A549 (cell line): ENCODE measurements around the gene NFU1. TPM values are rescaled to one million over a fixed set of nuclear protein-coding genes. Genes with fewer than 3 reads are reported as not detected.

ENCODE experiments used
- ATAC-seq, 2 experiments: fragments of 200-7000 bp in 1 of 2; fragments of >200 bp in 1 of 2; cut with Nextera tagmentation in 1 of 2; cut with Tn5 transposase in 1 of 2; 3 replicates each; pipeline versions ENCODE4 v1.8.0 to v1.9.1; 2018 to 2020; ENCODE audit warnings: mild to moderate bottlenecking in 1 of 2, moderate library complexity in 1 of 2
- CTCF ChIA-PET: fragments of 300-600 bp; sonication (Branson Sonifier 250); formaldehyde crosslinking; extraction: SDS; loops from one replicate; lab custom pipeline; 2021; ENCODE audit warnings: antibody characterized with exemption, inconsistent platforms; lab: Yijun Ruan, JAX
- POLR2A ChIA-PET: fragments of 350-600 bp; formaldehyde crosslinking; extraction: SDS; loops from one replicate; lab custom pipeline; 2021; ENCODE audit warnings: antibody characterized with exemption, inconsistent platforms; lab: Yijun Ruan, JAX
- DNase-seq, 2 experiments: peaks; one replicate each; pipeline versions ENCODE4 v3.0.0 to v3.0.0-alpha.2; 2011 to 2016; ENCODE audit warnings: low read depth in 1 of 2, low spot score in 1 of 2
- FAIRE-seq: peaks from 2 replicates; lab custom pipeline; 2011; peaks lifted over from hg19 to GRCh38; lab: Jason Lieb, UNC
- H3K27ac ChIP-seq, 2 experiments: fragments of >200 bp; sonication (Bioruptor Twin); formaldehyde crosslinking; 3 replicates each; pipeline ENCODE4 v1.5.1; 2016 to 2017
- H3K4me1 ChIP-seq: fragments of >200 bp; sonication (Bioruptor Twin); formaldehyde crosslinking; 3 replicates; pipeline ENCODE4 v1.6.1; 2016
- H3K4me2 ChIP-seq: fragments of >200 bp; sonication (Bioruptor Twin); formaldehyde crosslinking; 3 replicates; pipeline ENCODE4 v1.6.1; 2016
- H3K4me3 ChIP-seq: fragments of >200 bp; sonication (Bioruptor Twin); formaldehyde crosslinking; 3 replicates; pipeline ENCODE4 v1.5.1; 2016
- H3K9me3 ChIP-seq: fragments of >200 bp; sonication (Bioruptor Twin); formaldehyde crosslinking; 3 replicates; pipeline ENCODE4 v1.6.1; 2016
- BCL3 ChIP-seq: fragments of >200 bp; sonication (Bioruptor Twin); formaldehyde crosslinking; IDR thresholded peaks from 3 replicates; pipeline ENCODE4 v1.6.1; 2016
- CHD4 ChIP-seq: fragments of 200-600 bp; sonication (generic); IDR thresholded peaks from 2 replicates; pipeline ENCODE4 v1.6.1; 2016; ENCODE audit warnings: antibody characterized with exemption, mild to moderate bottlenecking, borderline replicate concordance
- CTCF ChIP-seq: fragments of >200 bp; sonication (Bioruptor Twin); formaldehyde crosslinking; IDR thresholded peaks from 3 replicates; pipeline ENCODE4 v1.5.1; 2016
- E2F6 ChIP-seq: IDR thresholded peaks from 2 replicates; pipeline ENCODE4 v1.6.1; 2012; ENCODE audit warnings: low read depth, borderline replicate concordance
- EHMT2 ChIP-seq: fragments of 200-600 bp; sonication (generic); IDR thresholded peaks from 2 replicates; pipeline ENCODE4 v1.6.1; 2016; ENCODE audit warnings: antibody characterized with exemption, low read depth, mild to moderate bottlenecking, moderate library complexity
- ELK1 ChIP-seq: fragments of 150-350 bp; IDR thresholded peaks from 2 replicates; pipeline ENCODE4 v1.6.1; 2014; ENCODE audit warnings: low read depth, mild to moderate bottlenecking, low read length
- ESRRA ChIP-seq: fragments of 150-350 bp; IDR thresholded peaks from 2 replicates; pipeline ENCODE4 v1.6.1; 2014; ENCODE audit warnings: mild to moderate bottlenecking, low read length, borderline replicate concordance
- FOSB ChIP-seq: fragments of 250-450 bp; sonication (Bioruptor Pico); IDR thresholded peaks from 2 replicates; pipeline ENCODE4 v1.5.0; 2020; ENCODE audit warnings: mild to moderate bottlenecking, moderate library complexity
- FOSL2 ChIP-seq, 2 experiments: fragments of 450-650 bp in 1 of 2; fragments of >200 bp in 1 of 2; sonication (Bioruptor Twin) in 1 of 2; formaldehyde crosslinking; IDR thresholded peaks; 2 replicates each; pipeline versions ENCODE4 v1.5.0 to v1.6.1; 2016 to 2020; ENCODE audit warnings: mild to moderate bottlenecking in 1 of 2, moderate library complexity in 1 of 2
- HEYL ChIP-seq: fragments of 250-450 bp; sonication (Bioruptor Pico); IDR thresholded peaks from 2 replicates; pipeline ENCODE4 v1.8.0; 2021; ENCODE audit warnings: mild to moderate bottlenecking, moderate library complexity
- HOXB5 ChIP-seq: fragments of 250-450 bp; sonication (Bioruptor Pico); IDR thresholded peaks from 2 replicates; pipeline ENCODE4 v1.5.0; 2020; ENCODE audit warnings: mild to moderate bottlenecking, moderate library complexity
- JUN ChIP-seq, 2 experiments: fragments of >200 bp; sonication (Bioruptor Twin); formaldehyde crosslinking; IDR thresholded peaks; 2 replicates in 1 of 2; 3 replicates in 1 of 2; pipeline ENCODE4 v1.6.1; 2016 to 2017
- JUNB ChIP-seq: fragments of >200 bp; sonication (Bioruptor Twin); formaldehyde crosslinking; IDR thresholded peaks from 2 replicates; pipeline ENCODE4 v1.6.1; 2016
- KDM5A ChIP-seq: fragments of 200-600 bp; sonication (generic); IDR thresholded peaks from 2 replicates; pipeline ENCODE4 v1.6.1; 2016; ENCODE audit warnings: antibody characterized with exemption, mild to moderate bottlenecking
- MAX ChIP-seq: IDR thresholded peaks from 2 replicates; pipeline ENCODE4 v1.6.1; 2012
- NFE2L2 ChIP-seq: fragments of 150-350 bp; conservative IDR thresholded peaks from 2 replicates; pipeline ENCODE4 v1.6.1; 2014; ENCODE audit warnings: low read length
- NPAS2 ChIP-seq: fragments of 250-450 bp; sonication (Bioruptor Pico); IDR thresholded peaks from 2 replicates; pipeline ENCODE4 v1.8.0; 2022; ENCODE audit warnings: mild to moderate bottlenecking, moderate library complexity, borderline replicate concordance
- RFX5 ChIP-seq: fragments of 450-650 bp; IDR thresholded peaks from 2 replicates; pipeline ENCODE4 v1.7.1; 2014; ENCODE audit warnings: antibody characterized with exemption, mild to moderate bottlenecking, moderate library complexity
- TFCP2L1 ChIP-seq: fragments of 250-450 bp; sonication (Bioruptor Pico); IDR thresholded peaks from 2 replicates; pipeline ENCODE4 v1.5.0; 2021; ENCODE audit warnings: mild to moderate bottlenecking
- USF2 ChIP-seq: fragments of 450-650 bp; IDR thresholded peaks from 2 replicates; pipeline ENCODE4 v1.6.1; 2014; ENCODE audit warnings: antibody characterized with exemption
- ZFP36 ChIP-seq: fragments of 450-650 bp; IDR thresholded peaks from 2 replicates; pipeline ENCODE4 v1.6.1; 2014; ENCODE audit warnings: borderline replicate concordance; ENCODE audit not compliant: partially characterized antibody
- ZNF302 ChIP-seq: fragments of 250-450 bp; sonication (Bioruptor Pico); IDR thresholded peaks from 2 replicates; pipeline ENCODE4 v1.9.0; 2021; ENCODE audit warnings: inconsistent platforms, mild to moderate bottlenecking, moderate library complexity
- WGBS: methylation state at CpG from one replicate; pipeline ENCODE4 v1.1.6; 2017; ENCODE audit errors: missing lambda C conversion rate; 5-methylcytosine and 5-hydroxymethylcytosine counted together
- polyA plus RNA-seq, 4 experiments: library from polyadenylated mRNA; depleted of rRNA in 3 of 4; stranded (reverse); fragments of >200 nt; fragmentation: RNase III in 1 of 4; extraction: RNeasy Plus Mini Kit Qiagen cat#74134 plus additional on column Dnase treatment in 1 of 4; gene quantifications; 2 replicates in 3 of 4; 3 replicates in 1 of 4; pipeline ENCODE4 v1.2.3, GENCODE V29; 2011 to 2017

Gene NFU1
- polyA plus RNA-seq, 2 of the 4 experiments (the other 2 are of a cell fraction), result 61.4 to 99.2 TPM

- TF ChIP-seq BCL3 (no peak), EHMT2 (no peak), FOSL2 (IDR thresholded peaks at IDR 0.05) (no peak), FOSL2 (CRISPR knock-in tag; IDR thresholded peaks at IDR 0.05) (no peak), USF2 (no peak), TFCP2L1 (no peak)
These were observed 24.2 kb upstream of the NFU1 start (continued) for GRCh38 chr2:69461404-69461803.

- no peak for DNase-seq
- H3K9me3 ChIP-seq, result no peaks in the 10 kb centered on the region
- POLR2A ChIA-PET, result no interaction called here
- no peak for TF ChIP-seq CTCF
- H3K4me1 ChIP-seq, result no peaks in the 10 kb centered on the region
- no peak for FAIRE-seq
- no peak overlapping the region for H3K27ac ChIP-seq
- ATAC-seq, result no peak
- CTCF ChIA-PET, result interaction anchor here (1.2 to 1.6 kb wide), 2 partner anchors 13 to 16 kb away, joined by 3 to 4 read pairs; no protein-coding TSS in a partner anchor
- no peak overlapping the region for H3K4me2 ChIP-seq
- 79% methylated on average over 4 of the region's 4 CpGs for WGBS
- no peak overlapping the region for H3K4me3 ChIP-seq
These were observed 22.7 kb upstream of the NFU1 start for GRCh38 chr2:69459936-69460335.

- FAIRE-seq, result no peak
- POLR2A ChIA-PET, result no interaction called here
These were observed 19.8 kb upstream of the NFU1 start for GRCh38 chr2:69456950-69457445.

More at GRCh38 chr2:69456950-69457445, 19.8 kb upstream of the NFU1 start:
- no peak overlapping the region for H3K4me2 ChIP-seq
- H3K4me1 ChIP-seq, result no peaks in the 10 kb centered on the region
- no peak overlapping the region for H3K27ac ChIP-seq
- H3K4me3 ChIP-seq, result no peak overlapping the region
- no peak for TF ChIP-seq USF2
- TF ChIP-seq HOXB5 (CRISPR knock-in tag), result no peak
- no peak for TF ChIP-seq FOSB (CRISPR knock-in tag)
- TF ChIP-seq NPAS2 (CRISPR knock-in tag), result no peak
- no peak for TF ChIP-seq ZFP36
- no peak for TF ChIP-seq NFE2L2
- no peak for TF ChIP-seq RFX5
- no peak for TF ChIP-seq CTCF
- TF ChIP-seq MAX, result no peak
- no peak for TF ChIP-seq JUNB
- TF ChIP-seq KDM5A, result no peak
- no peak for TF ChIP-seq ESRRA
- no peak for TF ChIP-seq E2F6
- no peak for TF ChIP-seq HEYL (CRISPR knock-in tag)
- no peak for TF ChIP-seq ZNF302 (CRISPR knock-in tag)
- no peak for TF ChIP-seq ELK1
- no peak for TF ChIP-seq CHD4
- TF ChIP-seq JUN (IDR thresholded peaks at IDR 0.05), result no peak
- DNase-seq (no peak), ATAC-seq (no peak; a peak in 1 of 6 replicates)
- no peaks in the 10 kb centered on the region for H3K9me3 ChIP-seq
- CTCF ChIA-PET, result interaction anchor here (1.2 to 1.6 kb wide), 2 partner anchors 9 to 20 kb away, joined by 4 to 7 read pairs; partner anchors contain the start of gene NFU1
